PC-9 (cell line): ENCODE measurements around the gene MIEF1. TPM values are rescaled to one million over a fixed set of nuclear protein-coding genes. Genes with fewer than 3 reads are reported as not detected.

ENCODE experiments used
- BruUV-seq: library from RNA; stranded (reverse); fragments of 400-500 nt; replicated peaks from 2 replicates; lab custom pipeline; 2021; lab: Mats Ljungman, UMichigan
- CTCF ChIA-PET: fragments of 300-600 bp; sonication (Branson Sonifier 250); formaldehyde crosslinking; loops from one replicate; lab custom pipeline; 2022; ENCODE audit warnings: antibody characterized with exemption; lab: Charles Lee
- POLR2A ChIA-PET: fragments of 300-600 bp; sonication (Branson Sonifier 250); formaldehyde crosslinking; loops from one replicate; lab custom pipeline; 2022; ENCODE audit warnings: antibody characterized with exemption; ENCODE audit not compliant: unreplicated experiment; lab: Charles Lee
- DNase-seq, 2 experiments: peaks; one replicate each; pipeline versions ENCODE4 v3.0.0 to v3.0.0-alpha.2; 2015 to 2022; ENCODE audit warnings: mixed read lengths in 1 of 2
- H2AFZ ChIP-seq: fragments of 200-600 bp; sonication (generic); 2 replicates; pipeline ENCODE4 v1.8.1; 2017; ENCODE audit warnings: antibody characterized with exemption
- H3F3A ChIP-seq: fragments of 200-600 bp; sonication (generic); 2 replicates; pipeline ENCODE4 v1.8.1; 2017; ENCODE audit warnings: antibody characterized with exemption, mild to moderate bottlenecking, low read depth; ENCODE audit not compliant: insufficient read depth
- H3K27ac ChIP-seq: fragments of 200-600 bp; sonication (generic); 2 replicates; pipeline ENCODE4 v1.6.1; 2016; ENCODE audit warnings: mixed run types
- H3K27me3 ChIP-seq: fragments of 200-600 bp; sonication (generic); 2 replicates; pipeline ENCODE4 v1.6.1; 2016; ENCODE audit warnings: low read depth, mixed run types; ENCODE audit not compliant: insufficient read depth
- H3K36me3 ChIP-seq: fragments of 200-600 bp; sonication (generic); 2 replicates; pipeline ENCODE4 v1.6.1; 2016; ENCODE audit warnings: low read depth, mixed run types
- H3K4me1 ChIP-seq: fragments of 200-600 bp; sonication (generic); replicated peaks from 2 replicates; pipeline ENCODE4 v1.6.1; 2016; ENCODE audit warnings: mixed run types; ENCODE audit not compliant: insufficient read depth
- H3K4me2 ChIP-seq: fragments of 200-600 bp; sonication (generic); 2 replicates; pipeline ENCODE4 v1.6.1; 2017; ENCODE audit warnings: mixed run types
- H3K4me3 ChIP-seq: fragments of 200-600 bp; sonication (generic); 2 replicates; pipeline ENCODE4 v1.6.1; 2016; ENCODE audit warnings: mixed run types
- H3K79me2 ChIP-seq: fragments of 200-600 bp; sonication (generic); 2 replicates; pipeline ENCODE4 v1.6.1; 2017; ENCODE audit warnings: low read depth, mixed run types
- H3K9me2 ChIP-seq: fragments of 200-600 bp; sonication (generic); 2 replicates; pipeline ENCODE4 v1.8.1; 2017; ENCODE audit warnings: mild to moderate bottlenecking; ENCODE audit not compliant: insufficient read depth
- H3K9me3 ChIP-seq: fragments of 200-600 bp; sonication (generic); 2 replicates; pipeline ENCODE4 v1.8.1; 2016; ENCODE audit warnings: low read depth; ENCODE audit not compliant: insufficient read depth
- H4K20me1 ChIP-seq: fragments of 200-600 bp; sonication (generic); 2 replicates; pipeline ENCODE4 v1.8.1; 2017; ENCODE audit not compliant: insufficient read depth
- CTCF ChIP-seq: fragments of 200-600 bp; sonication (generic); conservative IDR thresholded peaks from 2 replicates; pipeline ENCODE4 v1.6.1; 2017; ENCODE audit warnings: mixed run types, antibody characterized with exemption, mild to moderate bottlenecking, moderate library complexity
- EZH2 ChIP-seq: fragments of 200-600 bp; sonication (generic); IDR thresholded peaks from 2 replicates; pipeline ENCODE4 v1.8.0; 2017; ENCODE audit warnings: antibody characterized with exemption, low read depth
- intact Hi-C: fragments of 100-400 bp; cut with micrococcal nuclease; formaldehyde crosslinking; loops from one replicate; pipeline ENCODE4 v1.10.0; 2022; ENCODE audit not compliant: unreplicated experiment
- total RNA-seq: library from RNA; stranded (reverse); gene quantifications from 2 replicates; pipeline ENCODE4 v1.2.3, GENCODE V29; 2021

The MIEF1 gene
- total RNA-seq, 1 experiment from 2014 or later = 36.9 TPM

- intact Hi-C loops = loop anchor here (5.0 kb wide), 1 partner anchor 34 kb away; no protein-coding TSS in a partner anchor
- Histone ChIP-seq H3F3A (no peaks in the 10 kb centered on the region; the same call in 1 of the 2 replicates), H4K20me1 (no peaks in the 10 kb centered on the region), H3K36me3 (no peaks in the 10 kb centered on the region), H3K79me2 (no peaks in the 10 kb centered on the region), H3K4me1 (peaks cover 25% of the 10 kb centered on the region), H2AFZ (no peak overlapping the region), H3K9me3 (no peaks in the 10 kb centered on the region), H3K9me2 (no peaks in the 10 kb centered on the region), H3K4me3 (no peak overlapping the region), H3K27ac (no peak overlapping the region), H3K4me2 (peak overlapping the region; percentile 24), H3K27me3 (peaks cover 18% of the 10 kb centered on the region)
- peak; percentile 58 to 68 for DNase-seq
- CTCF ChIA-PET = interaction anchor here (1.3 kb wide), 1 partner anchor 57 kb away, joined by 3 read pairs; no protein-coding TSS in a partner anchor
- POLR2A ChIA-PET = no interaction called here
- no TSS peak for BruUV-seq
- TF ChIP-seq CTCF (no peak), EZH2 (no peak)
Measured at GRCh38 chr22:39471381-39472141, 30.5 kb upstream of the MIEF1 start.

GRCh38 chr22:39472570-39473556 is 29.2 kb upstream of the MIEF1 start:
- ChIA-PET POLR2A (no interaction called here), CTCF (no interaction called here)
- Histone ChIP-seq H2AFZ (no peak overlapping the region), H3K4me3 (no peak overlapping the region), H3K36me3 (no peaks in the 10 kb centered on the region), H3F3A (no peaks in the 10 kb centered on the region; the same call in 1 of the 2 replicates), H3K4me1 (peaks cover 25% of the 10 kb centered on the region), H3K27me3 (peaks cover 31% of the 10 kb centered on the region), H3K9me2 (no peaks in the 10 kb centered on the region), H3K4me2 (peak overlapping the region; percentile 24; the same call in 1 of the 2 replicates), H3K27ac (no peak overlapping the region), H4K20me1 (no peaks in the 10 kb centered on the region), H3K79me2 (no peaks in the 10 kb centered on the region), H3K9me3 (no peaks in the 10 kb centered on the region)
- BruUV-seq = no TSS peak
- no peak for TF ChIP-seq EZH2
- no peak for TF ChIP-seq CTCF
- intact Hi-C loops = loop anchor here (5.0 kb wide), 1 partner anchor 36 kb away; no protein-coding TSS in a partner anchor
- DNase-seq = peak in 1 of 2 experiments; percentile 50

DNA sequence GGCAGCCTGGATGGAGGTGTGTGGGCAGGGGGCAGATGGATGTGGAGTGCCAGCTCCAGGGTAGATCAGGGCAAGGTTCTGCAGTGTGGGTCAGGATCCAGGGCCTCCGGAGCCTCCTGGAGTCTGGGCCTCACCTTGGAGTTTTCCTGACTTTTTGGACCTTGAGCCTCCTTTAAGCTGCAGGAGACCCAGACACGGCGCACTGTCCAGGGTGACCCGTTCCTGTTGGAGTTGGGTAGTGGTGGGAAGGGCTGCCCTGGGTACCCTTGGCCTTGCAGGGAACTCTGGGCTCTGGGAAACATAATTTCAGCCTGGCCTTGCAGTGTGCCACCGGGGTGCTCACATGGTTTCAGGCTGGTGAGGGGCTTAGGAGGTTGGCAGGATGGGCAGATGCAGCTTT is 28.2 kb upstream of the MIEF1 start:
- Histone ChIP-seq H2AFZ (no peak overlapping the region), H3K9me2 (no peaks in the 10 kb centered on the region), H3K4me1 (peaks cover 25% of the 10 kb centered on the region), H3K4me3 (no peak overlapping the region), H3K79me2 (no peaks in the 10 kb centered on the region), H3F3A (no peaks in the 10 kb centered on the region; the same call in 1 of the 2 replicates), H3K9me3 (no peaks in the 10 kb centered on the region), H3K27ac (no peak overlapping the region), H3K4me2 (no peak overlapping the region), H3K27me3 (peaks cover 27% of the 10 kb centered on the region), H4K20me1 (peaks cover 4% of the 10 kb centered on the region; the same call in 1 of the 2 replicates), H3K36me3 (no peaks in the 10 kb centered on the region)
- BruUV-seq = no TSS peak
- ChIA-PET POLR2A (no interaction called here), CTCF (no interaction called here)
- no peak for DNase-seq
- intact Hi-C loops = loop anchor here (5.0 kb wide), 1 partner anchor 37 kb away; no protein-coding TSS in a partner anchor
- TF ChIP-seq CTCF (no peak), EZH2 (no peak)
